Activated CD4-positive, alpha-beta memory T cell treated with anti-CD3 and anti-CD28 coated beads, Interleukin-2, amount 10 ng/mL, durations not matched to agents 7 days and 5 days (primary cell): ENCODE data around the gene CKMT2. TPM values are rescaled to one million over a fixed set of nuclear protein-coding genes. Genes with fewer than 3 reads are reported as not detected.
A peak's percentile ranks its signal among the peaks of the same experiment; 100 is the strongest.

Experiments
- CTCF ChIA-PET: fragments of 350-600 bp; sonication (Branson Sonifier 250); formaldehyde crosslinking; loops from one replicate; lab custom pipeline; 2021; ENCODE audit warnings: antibody characterized with exemption, inconsistent platforms; lab: Charles Lee
- POLR2A ChIA-PET: fragments of 350-600 bp; sonication (Branson Sonifier 250); formaldehyde crosslinking; loops from one replicate; lab custom pipeline; 2021; ENCODE audit warnings: antibody characterized with exemption; lab: Charles Lee
- DNase-seq: peaks from one replicate; pipeline ENCODE4 v3.0.0-alpha.2; 2020
- H3K27ac Mint-ChIP-seq: one replicate; pipeline ENCODE4 v1.8.0; 2021; ENCODE audit warnings: mild to moderate bottlenecking, mixed read lengths
- H3K27me3 Mint-ChIP-seq: one replicate; pipeline ENCODE4 v1.8.0; 2021; ENCODE audit warnings: mixed read lengths
- H3K36me3 Mint-ChIP-seq: one replicate; pipeline ENCODE4 v1.8.0; 2021; ENCODE audit warnings: low read depth, mixed read lengths
- H3K4me1 Mint-ChIP-seq: one replicate; pipeline ENCODE4 v1.8.0; 2021; ENCODE audit warnings: mixed read lengths
- H3K4me3 Mint-ChIP-seq: one replicate; pipeline ENCODE4 v1.8.0; 2021; ENCODE audit warnings: mild to moderate bottlenecking, mixed read lengths
- H3K9me3 Mint-ChIP-seq: one replicate; pipeline ENCODE4 v1.8.0; 2021; ENCODE audit warnings: mixed read lengths
- total RNA-seq, 2 experiments: library from RNA; stranded (reverse); gene quantifications; one replicate each; pipeline ENCODE4 v1.2.3, GENCODE V29; 2021

CKMT2 gene
- total RNA-seq, result not detected

- ChIA-PET CTCF (interaction anchor here (0.7 kb wide), 1 partner anchor 183 kb away, joined by 3 read pairs; no protein-coding TSS in a partner anchor), POLR2A (no interaction called here)
- Mint-ChIP-seq H3K4me1 (peaks cover 12% of the 10 kb centered on the region), H3K4me3 (no peak within 1 kb of the TSS), H3K27ac (no peak within 1 kb of the TSS), H3K27me3 (no peaks in the 10 kb centered on the region), H3K36me3 (no peaks in the 10 kb centered on the region), H3K9me3 (no peaks in the 10 kb centered on the region)
- DNase-seq, result no peak
Measured at GRCh38 chr5:81233080-81233634, at the start of gene CKMT2. TSS of gene CKMT2 (plus strand) at chr5:81233322. CDS start at chr5:81251133, 17,811 bp downstream.

GRCh38 chr5:81183811-81184748, 49.0 kb upstream of the CKMT2 start:
- ChIA-PET CTCF (interaction anchor here (0.6 to 3.3 kb wide), 5 partner anchors 9 to 76 kb away, joined by 3 to 17 read pairs (median 5); no protein-coding TSS in a partner anchor), POLR2A (interaction anchor here (1.1 to 1.2 kb wide), 2 partner anchors 9 to 17 kb away, joined by 3 to 4 read pairs; no protein-coding TSS in a partner anchor)
- no peaks in the 10 kb centered on the region for H3K36me3 Mint-ChIP-seq
- no peak overlapping the region for H3K27ac Mint-ChIP-seq
- peaks cover 35% of the 10 kb centered on the region for H3K4me1 Mint-ChIP-seq
- H3K4me3 Mint-ChIP-seq, result no peak overlapping the region
- H3K9me3 Mint-ChIP-seq, result no peaks in the 10 kb centered on the region
- H3K27me3 Mint-ChIP-seq, result no peaks in the 10 kb centered on the region
- no peak for DNase-seq

GRCh38 chr5:81184749-81185110, 48.4 kb upstream of the CKMT2 start:
- H3K9me3 Mint-ChIP-seq, result no peaks in the 10 kb centered on the region
- H3K27me3 Mint-ChIP-seq, result no peaks in the 10 kb centered on the region
- H3K27ac Mint-ChIP-seq, result no peak overlapping the region
- DNase-seq, result no peak
- CTCF ChIA-PET, result interaction anchor here (3.3 kb wide), 1 partner anchor 10 kb away, joined by 17 read pairs; no protein-coding TSS in a partner anchor
- POLR2A ChIA-PET, result no interaction called here
- no peaks in the 10 kb centered on the region for H3K36me3 Mint-ChIP-seq
- no peak overlapping the region for H3K4me3 Mint-ChIP-seq
- peaks cover 35% of the 10 kb centered on the region for H3K4me1 Mint-ChIP-seq

GRCh38 chr5:81187885-81188284, 45.2 kb upstream of the CKMT2 start:
- ChIA-PET POLR2A (no interaction called here), CTCF (interaction anchor here (3.3 kb wide), 1 partner anchor 7 kb away, joined by 17 read pairs; no protein-coding TSS in a partner anchor)
- no peak for DNase-seq
- H3K9me3 Mint-ChIP-seq, result no peaks in the 10 kb centered on the region
- no peak overlapping the region for H3K27ac Mint-ChIP-seq
- no peaks in the 10 kb centered on the region for H3K36me3 Mint-ChIP-seq
- no peak overlapping the region for H3K4me3 Mint-ChIP-seq
- H3K4me1 Mint-ChIP-seq, result peaks cover 28% of the 10 kb centered on the region
- H3K27me3 Mint-ChIP-seq, result no peaks in the 10 kb centered on the region

GRCh38 chr5:81188962-81189361, 44.2 kb upstream of the CKMT2 start:
- H3K9me3 Mint-ChIP-seq, result no peaks in the 10 kb centered on the region
- H3K27ac Mint-ChIP-seq, result no peak overlapping the region
- no peaks in the 10 kb centered on the region for H3K27me3 Mint-ChIP-seq
- ChIA-PET CTCF (interaction anchor here (1.2 kb wide), 1 partner anchor 14 kb away, joined by 3 read pairs; no protein-coding TSS in a partner anchor), POLR2A (no interaction called here)
- H3K4me1 Mint-ChIP-seq, result peaks cover 17% of the 10 kb centered on the region
- DNase-seq, result no peak
- H3K36me3 Mint-ChIP-seq, result no peaks in the 10 kb centered on the region
- no peak overlapping the region for H3K4me3 Mint-ChIP-seq

- no peaks in the 10 kb centered on the region for H3K36me3 Mint-ChIP-seq
- H3K4me3 Mint-ChIP-seq, result no peak overlapping the region
- POLR2A ChIA-PET, result no interaction called here
- no peak overlapping the region for H3K27ac Mint-ChIP-seq
- no peak for DNase-seq
- H3K4me1 Mint-ChIP-seq, result peaks cover 22% of the 10 kb centered on the region
- H3K27me3 Mint-ChIP-seq, result no peaks in the 10 kb centered on the region
- CTCF ChIA-PET, result interaction anchor here (0.6 to 1.2 kb wide), 2 partner anchors 15 to 76 kb away, joined by 3 read pairs; no protein-coding TSS in a partner anchor
- H3K9me3 Mint-ChIP-seq, result no peaks in the 10 kb centered on the region
Measured at GRCh38 chr5:81189875-81190498, 43.1 kb upstream of the CKMT2 start.

GRCh38 chr5:81191726-81192372, 41.3 kb upstream of the CKMT2 start:
- no peaks in the 10 kb centered on the region for H3K27me3 Mint-ChIP-seq
- peaks cover 25% of the 10 kb centered on the region for H3K4me1 Mint-ChIP-seq
- H3K9me3 Mint-ChIP-seq, result no peaks in the 10 kb centered on the region
- ChIA-PET CTCF (no interaction called here), POLR2A (no interaction called here)
- DNase-seq, result no peak
- H3K36me3 Mint-ChIP-seq, result no peaks in the 10 kb centered on the region
- H3K4me3 Mint-ChIP-seq, result no peak overlapping the region
- no peak overlapping the region for H3K27ac Mint-ChIP-seq

GRCh38 chr5:81192373-81192750, 40.8 kb upstream of the CKMT2 start:
- Mint-ChIP-seq H3K4me1 (peaks cover 25% of the 10 kb centered on the region), H3K27me3 (no peaks in the 10 kb centered on the region), H3K27ac (no peak overlapping the region), H3K36me3 (no peaks in the 10 kb centered on the region), H3K9me3 (no peaks in the 10 kb centered on the region), H3K4me3 (no peak overlapping the region)
- POLR2A ChIA-PET, result interaction anchor here (1.0 kb wide), 1 partner anchor 9 kb away, joined by 3 read pairs; no protein-coding TSS in a partner anchor
- no peak for DNase-seq
- CTCF ChIA-PET, result interaction anchor here (1.3 to 3.6 kb wide), 4 partner anchors 9 to 505 kb away, joined by 6 to 22 read pairs (median 6); no protein-coding TSS in a partner anchor

GRCh38 chr5:81194633-81195334, 38.3 kb upstream of the CKMT2 start:
- Mint-ChIP-seq H3K4me3 (no peak overlapping the region), H3K27me3 (no peaks in the 10 kb centered on the region), H3K4me1 (peaks cover 9% of the 10 kb centered on the region), H3K36me3 (no peaks in the 10 kb centered on the region), H3K27ac (no peak overlapping the region), H3K9me3 (no peaks in the 10 kb centered on the region)
- peak; percentile 85 for DNase-seq
- ChIA-PET CTCF (interaction anchor here (0.6 to 3.6 kb wide), 16 partner anchors 9 to 1012 kb away, joined by 3 to 22 read pairs (median 4); no protein-coding TSS in a partner anchor), POLR2A (interaction anchor here (0.6 to 1.2 kb wide), 3 partner anchors 11 to 105 kb away, joined by 3 to 4 read pairs (median 3); no protein-coding TSS in a partner anchor)

GRCh38 chr5:81195335-81195929, 37.7 kb upstream of the CKMT2 start:
- H3K4me3 Mint-ChIP-seq, result no peak overlapping the region
- peaks cover 9% of the 10 kb centered on the region for H3K4me1 Mint-ChIP-seq
- DNase-seq, result no peak
- POLR2A ChIA-PET, result interaction anchor here (0.7 to 1.2 kb wide), 3 partner anchors 10 to 512 kb away, joined by 3 to 4 read pairs (median 4); no protein-coding TSS in a partner anchor
- no peaks in the 10 kb centered on the region for H3K9me3 Mint-ChIP-seq
- CTCF ChIA-PET, result interaction anchor here (0.7 to 3.6 kb wide), 15 partner anchors 9 to 1012 kb away, joined by 3 to 22 read pairs (median 4); no protein-coding TSS in a partner anchor
- H3K36me3 Mint-ChIP-seq, result no peaks in the 10 kb centered on the region
- H3K27me3 Mint-ChIP-seq, result no peaks in the 10 kb centered on the region
- H3K27ac Mint-ChIP-seq, result no peak overlapping the region

- Mint-ChIP-seq H3K4me3 (no peak overlapping the region), H3K9me3 (no peaks in the 10 kb centered on the region), H3K27ac (no peak overlapping the region), H3K4me1 (no peaks in the 10 kb centered on the region), H3K27me3 (no peaks in the 10 kb centered on the region), H3K36me3 (no peaks in the 10 kb centered on the region)
- no peak for DNase-seq
- ChIA-PET POLR2A (no interaction called here), CTCF (interaction anchor here (1.5 kb wide), 1 partner anchor 14 kb away, joined by 3 read pairs; no protein-coding TSS in a partner anchor)
Measured at GRCh38 chr5:81202655-81203054, 30.5 kb upstream of the CKMT2 start.
